ENCODE data around the gene TANC2. TPM values are rescaled to one million over a fixed set of nuclear protein-coding genes. Genes with fewer than 3 reads are reported as not detected.

Gene TANC2
- total RNA-seq, 1 donor from 2014 or later = 62.9 TPM

DNA sequence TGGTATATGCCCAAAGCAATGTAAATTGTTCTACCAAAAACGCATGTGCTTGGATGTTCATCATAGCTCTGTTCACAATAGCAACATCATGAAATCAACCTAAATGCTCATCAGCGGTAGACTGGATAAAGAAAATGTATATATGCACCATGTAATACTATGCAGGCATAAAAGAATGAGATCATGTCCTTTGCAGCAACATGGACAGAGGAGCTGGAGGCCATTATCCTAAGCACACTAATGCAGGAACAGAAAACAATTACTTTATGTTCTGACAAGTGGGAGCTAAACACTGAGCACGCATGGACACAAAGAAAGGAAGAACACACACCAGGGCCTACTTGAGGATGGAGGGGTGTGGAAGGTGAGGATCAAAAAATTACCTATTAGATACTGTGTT lies 33.7 kb downstream of the TANC2 start:
- DNase-seq (ENCODE audit: low spot score) = no peak

DNA sequence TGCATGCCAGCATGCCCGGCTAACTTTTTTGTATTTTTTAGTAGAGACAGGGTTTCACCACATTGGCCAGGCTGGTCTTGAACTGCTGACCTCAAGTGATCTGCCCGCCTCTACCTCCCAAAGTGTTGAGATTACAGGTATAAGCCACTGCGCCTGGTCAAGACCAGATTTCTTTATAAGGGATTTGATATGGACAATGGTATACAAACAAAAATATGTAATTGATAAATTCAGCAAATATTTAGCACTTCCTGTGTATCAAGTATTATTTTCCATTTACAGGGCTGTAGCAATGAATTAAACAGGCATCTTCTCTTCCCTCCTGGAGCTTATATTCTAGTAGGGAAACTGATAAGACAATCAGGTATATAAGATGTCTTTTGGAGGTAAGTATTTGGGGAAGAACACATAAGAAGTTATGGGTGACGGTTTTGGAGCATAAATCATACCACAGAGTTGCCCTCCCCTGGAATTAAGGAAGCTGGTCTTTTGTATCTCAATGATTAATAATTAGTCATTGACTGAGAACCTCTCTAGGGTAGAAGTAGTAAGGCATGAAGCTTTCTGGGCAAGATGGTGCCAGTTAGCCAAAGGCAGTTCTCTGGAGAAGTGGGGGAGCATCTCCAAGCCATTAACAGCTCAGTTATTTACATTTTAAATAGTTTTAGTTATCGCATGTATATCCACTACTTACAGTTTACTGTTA lies 35.8 kb downstream of the TANC2 start:
- DNase-seq (ENCODE audit: low spot score) = no peak

DNA sequence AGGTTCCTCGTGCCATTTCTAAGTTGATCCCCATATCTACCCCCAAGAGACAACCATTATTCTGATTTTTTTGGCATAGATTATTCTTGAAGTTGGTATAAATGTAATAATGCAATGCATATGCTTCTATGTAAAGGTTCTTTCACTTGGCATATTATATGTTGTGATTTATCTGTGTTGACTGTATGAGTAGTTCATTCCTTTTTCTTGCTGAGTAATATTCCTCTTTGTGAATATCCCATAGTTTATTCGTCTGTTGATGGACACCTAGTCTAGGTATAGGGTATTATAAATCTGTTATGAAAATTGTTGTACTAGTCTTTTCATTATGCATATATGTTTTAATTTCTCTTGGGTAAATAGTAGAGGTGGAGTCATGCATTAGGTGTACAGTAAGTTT lies 36.6 kb downstream of the TANC2 start:
- DNase-seq (ENCODE audit: low spot score) = no peak

DNA sequence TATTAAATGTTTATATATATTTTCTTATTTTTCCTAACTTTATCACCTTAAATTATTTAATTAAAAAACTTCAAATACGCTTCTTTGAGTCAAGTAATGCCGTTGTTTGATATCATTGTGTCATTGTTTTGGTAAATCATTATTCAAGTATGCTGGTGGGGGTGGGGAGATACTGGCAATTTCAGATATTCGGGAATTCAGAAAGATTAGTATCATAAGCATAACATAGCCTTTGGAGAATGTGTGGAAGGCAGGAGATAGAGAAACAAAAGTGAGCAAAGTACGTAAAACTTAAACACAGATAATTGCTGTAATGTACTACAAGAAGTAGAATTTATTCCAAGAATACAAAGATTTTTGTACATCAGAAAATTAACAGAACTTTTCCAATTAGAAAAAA lies 49.8 kb downstream of the TANC2 start:
- DNase-seq (ENCODE audit: low spot score) = no peak

Small RNA genes within 50 kb of the gene (microRNA-seq; reads per million reads assigned to microRNA genes)
- gene MIR633 (ENCODE audit: borderline number of aligned reads) = not detected

Other genes with a start within 250 kb of the TANC2 start
- gene MARCHF10, start 157.9 kb upstream of the TANC2 start, total RNA-seq = 0.16 TPM